NCI-H526 treated with DMSO at 0.1 percent for 48 hours (cell line): ENCODE data around the gene LRRC8C.

Experiments
- DNase-seq: peaks from one replicate; lab custom pipeline; 2025; lab: John Stamatoyannopoulos, UW

Gene LRRC8C

GRCh38 chr1:89763649-89763986 is 130.7 kb downstream of the LRRC8C start:
- no peak for DNase-seq

- no peak for DNase-seq
Observed at GRCh38 chr1:89765774-89766173, 132.9 kb downstream of the LRRC8C start.

GRCh38 chr1:89767618-89768017 is 134.7 kb downstream of the LRRC8C start:
- DNase-seq, result no peak
